IPS-18a (cell line): ENCODE results near the gene CLRN2.

Source experiments
- H3K27ac ChIP-seq: one replicate; pipeline ENCODE4 v1.5.1; 2013; ENCODE audit warnings: low read length
- H3K27me3 ChIP-seq: one replicate; pipeline ENCODE4 v1.6.1; 2013; ENCODE audit warnings: mild to moderate bottlenecking, low read length; ENCODE audit not compliant: control insufficient read depth, insufficient read depth
- H3K36me3 ChIP-seq: one replicate; pipeline ENCODE4 v1.6.1; 2013; ENCODE audit warnings: low read depth, low read length; ENCODE audit not compliant: control insufficient read depth
- H3K4me1 ChIP-seq: one replicate; pipeline ENCODE4 v1.6.1; 2013; ENCODE audit warnings: low read depth, low read length; ENCODE audit not compliant: control insufficient read depth
- H3K4me3 ChIP-seq: one replicate; pipeline ENCODE4 v1.5.1; 2013; ENCODE audit warnings: low read length
- H3K9ac ChIP-seq: one replicate; pipeline ENCODE4 v1.6.1; 2013; ENCODE audit warnings: mild to moderate bottlenecking, low read length, moderate library complexity
- H3K9me3 ChIP-seq: one replicate; pipeline ENCODE4 v1.6.1; 2013; ENCODE audit warnings: low read depth, low read length; ENCODE audit not compliant: control insufficient read depth

Gene CLRN2

GRCh38 chr4:17511051-17511450 is 3.9 kb upstream of the CLRN2 start:
- H3K4me3 ChIP-seq, result peak overlapping the region; percentile 82

GRCh38 chr4:17511509-17511949 is 3.4 kb upstream of the CLRN2 start:
- H3K27ac ChIP-seq, result no peak overlapping the region
- peaks cover 12% of the 10 kb centered on the region for H3K4me1 ChIP-seq

More at GRCh38 chr4:17511051-17511450, 3.9 kb upstream of the CLRN2 start:
- H3K4me1 ChIP-seq, result peaks cover 12% of the 10 kb centered on the region
- H3K27me3 ChIP-seq, result peaks cover 16% of the 10 kb centered on the region
- peak overlapping the region; percentile 75 for H3K9ac ChIP-seq
- no peak overlapping the region for H3K27ac ChIP-seq
- peaks cover 14% of the 10 kb centered on the region for H3K36me3 ChIP-seq
- H3K9me3 ChIP-seq, result no peaks in the 10 kb centered on the region

GRCh38 chr4:17511950-17512795 is 2.8 kb upstream of the CLRN2 start, which contains the start of gene QDPR:
QDPR (minus strand) TSS chr4:17512090; CDS start chr4:17512054, 36 bp downstream.
- Histone ChIP-seq H3K27me3 (peaks cover 16% of the 10 kb centered on the region), H3K4me1 (peaks cover 14% of the 10 kb centered on the region), H3K27ac (no peak within 1 kb of the TSS), H3K9ac (peak within 1 kb of the TSS; percentile 75), H3K36me3 (peaks cover 9% of the 10 kb centered on the region), H3K4me3 (peak within 1 kb of the TSS; percentile 82), H3K9me3 (no peaks in the 10 kb centered on the region)

More at GRCh38 chr4:17511509-17511949, 3.4 kb upstream of the CLRN2 start:
- peak overlapping the region; percentile 75 for H3K9ac ChIP-seq
- H3K4me3 ChIP-seq, result peak overlapping the region; percentile 82
- no peaks in the 10 kb centered on the region for H3K9me3 ChIP-seq
- H3K36me3 ChIP-seq, result peaks cover 13% of the 10 kb centered on the region
- peaks cover 16% of the 10 kb centered on the region for H3K27me3 ChIP-seq

GRCh38 chr4:17512973-17513665 is 1.8 kb upstream of the CLRN2 start:
- Histone ChIP-seq H3K36me3 (peaks cover 4% of the 10 kb centered on the region), H3K27ac (no peak overlapping the region), H3K9ac (no peak overlapping the region), H3K9me3 (no peaks in the 10 kb centered on the region), H3K4me3 (peak overlapping the region; percentile 59), H3K27me3 (peaks cover 16% of the 10 kb centered on the region), H3K4me1 (peaks cover 23% of the 10 kb centered on the region)

GRCh38 chr4:17515445-17516407 is 761 bp downstream of the CLRN2 start:
- Histone ChIP-seq H3K27me3 (peaks cover 16% of the 10 kb centered on the region), H3K9me3 (no peaks in the 10 kb centered on the region), H3K9ac (no peak overlapping the region), H3K4me1 (peaks cover 23% of the 10 kb centered on the region), H3K4me3 (no peak overlapping the region), H3K36me3 (no peaks in the 10 kb centered on the region), H3K27ac (no peak overlapping the region)

- Histone ChIP-seq H3K9ac (no peak overlapping the region), H3K36me3 (no peaks in the 10 kb centered on the region), H3K27ac (no peak overlapping the region), H3K4me1 (peaks cover 20% of the 10 kb centered on the region), H3K9me3 (no peaks in the 10 kb centered on the region), H3K27me3 (peaks cover 16% of the 10 kb centered on the region), H3K4me3 (no peak overlapping the region)
These were observed 2.0 kb downstream of the CLRN2 start for GRCh38 chr4:17516980-17517379.

- Histone ChIP-seq H3K27me3 (peaks cover 13% of the 10 kb centered on the region), H3K9ac (no peak overlapping the region), H3K36me3 (no peaks in the 10 kb centered on the region), H3K4me3 (peak overlapping the region; percentile 18), H3K27ac (no peak overlapping the region), H3K4me1 (peaks cover 16% of the 10 kb centered on the region), H3K9me3 (no peaks in the 10 kb centered on the region)
These were observed 2.7 kb downstream of the CLRN2 start for GRCh38 chr4:17517664-17518063.

GRCh38 chr4:17521595-17521994 is 6.6 kb downstream of the CLRN2 start:
- H3K4me1 ChIP-seq, result peaks cover 11% of the 10 kb centered on the region
- no peaks in the 10 kb centered on the region for H3K9me3 ChIP-seq
- no peak overlapping the region for H3K9ac ChIP-seq
- no peaks in the 10 kb centered on the region for H3K36me3 ChIP-seq
- H3K27me3 ChIP-seq, result no peaks in the 10 kb centered on the region
- no peak overlapping the region for H3K27ac ChIP-seq
- H3K4me3 ChIP-seq, result no peak overlapping the region

- Histone ChIP-seq H3K27ac (no peak overlapping the region), H3K27me3 (no peaks in the 10 kb centered on the region), H3K9ac (no peak overlapping the region), H3K9me3 (no peaks in the 10 kb centered on the region), H3K4me1 (no peaks in the 10 kb centered on the region), H3K36me3 (no peaks in the 10 kb centered on the region), H3K4me3 (no peak overlapping the region)
These were observed 8.7 kb downstream of the CLRN2 start for GRCh38 chr4:17523662-17524061.

GRCh38 chr4:17526695-17527477 is 11.9 kb downstream of the CLRN2 start:
- no peak overlapping the region for H3K9ac ChIP-seq
- H3K4me3 ChIP-seq, result no peak overlapping the region
- no peaks in the 10 kb centered on the region for H3K27me3 ChIP-seq
- H3K36me3 ChIP-seq, result no peaks in the 10 kb centered on the region
- no peaks in the 10 kb centered on the region for H3K4me1 ChIP-seq
- no peak overlapping the region for H3K27ac ChIP-seq
- H3K9me3 ChIP-seq, result no peaks in the 10 kb centered on the region
